Astrocyte of the spinal cord (primary cell): ENCODE measurements around the gene AAK1.
A peak's percentile ranks its signal among the peaks of the same experiment; 100 is the strongest.

Experiments used
- DNase-seq: peaks from one replicate; pipeline ENCODE4 v3.0.0; 2011; ENCODE audit warnings: low read depth, low spot score
- H3K4me3 ChIP-seq: 2 replicates; pipeline ENCODE4 v1.5.1; 2011; ENCODE audit warnings: low read depth, mild to moderate bottlenecking, low read length, moderate library complexity
- CTCF ChIP-seq: IDR thresholded peaks from 2 replicates; pipeline ENCODE4 v1.5.1; 2012; ENCODE audit warnings: low read depth, mild to moderate bottlenecking, low read length, inconsistent platforms
- in situ Hi-C: cut with HindIII; loops from 2 replicates; pipeline ENCODE4 v1.10.0; 2017; ENCODE audit warnings: low sequenced_read_pairs

AAK1 gene

DNA sequence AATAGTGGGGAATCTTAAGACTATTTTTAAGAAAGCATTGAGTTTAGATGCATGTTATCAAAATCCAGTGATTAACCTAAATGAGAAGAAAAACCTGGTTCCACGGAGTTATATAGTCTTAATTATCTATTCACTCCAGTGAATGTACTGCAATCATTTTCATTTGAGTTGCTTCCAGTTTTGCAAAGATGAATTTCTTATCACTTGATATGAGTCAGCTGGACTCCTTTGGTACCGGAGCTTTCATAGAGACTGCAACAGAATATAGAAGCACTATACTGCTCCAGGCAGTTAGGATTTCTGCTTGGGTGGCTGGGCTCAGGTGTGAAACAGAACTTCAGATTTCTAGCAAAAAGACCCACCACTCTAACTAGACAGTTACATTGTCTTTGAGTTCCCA is 114.1 kb downstream of the AAK1 start:
- TF ChIP-seq CTCF, result no peak
- no peak overlapping the region for H3K4me3 ChIP-seq
- in situ Hi-C loops, result no loop called here
- no peak for DNase-seq

DNA sequence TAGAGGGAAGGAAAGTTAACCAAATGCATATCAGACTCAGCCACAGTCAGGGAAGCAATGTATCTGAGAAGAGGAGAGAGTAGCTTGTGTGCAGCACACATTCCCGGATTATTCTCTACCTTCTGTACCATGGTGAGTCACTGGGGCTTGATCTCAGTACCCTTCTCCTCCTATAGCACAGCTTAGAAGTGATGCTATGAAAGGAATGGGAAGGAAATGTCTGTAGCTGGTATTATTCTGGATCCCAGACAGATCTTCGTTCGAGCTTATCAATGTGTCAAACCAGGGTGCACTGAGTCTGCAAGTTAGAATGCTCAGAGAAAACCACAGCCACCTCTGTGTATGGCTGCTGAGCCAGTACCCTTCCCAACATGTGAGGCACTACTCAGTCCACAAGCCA is 118.3 kb downstream of the AAK1 start:
- no peak overlapping the region for H3K4me3 ChIP-seq
- in situ Hi-C loops, result no loop called here
- no peak for TF ChIP-seq CTCF
- peak; percentile 29 for DNase-seq

DNA sequence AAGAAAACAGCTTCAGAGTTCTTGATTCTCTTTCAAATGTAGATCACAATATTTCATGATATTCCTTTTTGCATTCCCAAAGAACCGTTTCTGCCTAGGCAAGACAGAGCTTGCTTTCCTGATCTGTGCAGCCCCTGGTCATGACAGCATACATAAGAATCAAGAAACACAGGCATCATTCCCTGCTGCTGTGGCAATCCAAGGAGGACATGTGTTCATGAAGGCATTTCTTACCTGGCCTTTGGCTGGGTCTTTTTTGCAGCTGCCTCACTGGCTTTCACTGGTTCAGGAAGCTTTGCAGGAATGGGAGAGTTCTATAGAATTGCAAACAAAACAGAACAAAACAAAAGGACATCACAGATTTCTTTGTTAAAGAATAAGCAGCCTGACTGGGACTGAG is 118.7 kb downstream of the AAK1 start:
- DNase-seq, result no peak
- in situ Hi-C loops, result no loop called here
- no peak overlapping the region for H3K4me3 ChIP-seq
- TF ChIP-seq CTCF, result no peak

- TF ChIP-seq CTCF, result no peak
- in situ Hi-C loops, result no loop called here
- DNase-seq, result no peak
- no peak overlapping the region for H3K4me3 ChIP-seq
Measured at GRCh38 chr2:69521747-69522146, 121.8 kb downstream of the AAK1 start.

GRCh38 chr2:69518841-69519240 is 124.7 kb downstream of the AAK1 start:
- DNase-seq, result no peak
- H3K4me3 ChIP-seq, result no peak overlapping the region
- in situ Hi-C loops, result no loop called here
- TF ChIP-seq CTCF, result no peak

- no peak for TF ChIP-seq CTCF
- no peak for DNase-seq
- in situ Hi-C loops, result no loop called here
- H3K4me3 ChIP-seq, result no peak overlapping the region
Measured at GRCh38 chr2:69517410-69517809, 126.1 kb downstream of the AAK1 start.

- no peak for DNase-seq
- no peak for TF ChIP-seq CTCF
- in situ Hi-C loops, result no loop called here
- H3K4me3 ChIP-seq, result no peak overlapping the region
Measured at GRCh38 chr2:69514819-69515218, 128.7 kb downstream of the AAK1 start.
